Measurements from ENCODE around the gene AEBP2.

- TF ChIP-seq CTCF (IDR thresholded peaks at IDR 0.05; ENCODE audit: low read length) = no peak
- TF ChIP-seq EZH2 (optimal IDR thresholded peaks at IDR 0.05; ENCODE audit: low read depth, low read length) = no peak
- TF ChIP-seq EZH2phosphoT487 (IDR thresholded peaks at IDR 0.05; ENCODE audit: low read length) = no peak
These were observed 113.9 kb downstream of the AEBP2 start for GRCh38 chr12:19553175-19553574.
